Brain microvascular endothelial cell (primary cell): Measurements from ENCODE around the gene ZNF521.
A peak's percentile ranks its signal among the peaks of the same experiment; 100 is the strongest.

ENCODE experiments used
- DNase-seq: peaks from one replicate; pipeline ENCODE4 v3.0.0-alpha.2; 2020
- H3K27ac ChIP-seq: fragments of 250-450 bp; sonication (Bioruptor Pico); 2 replicates; pipeline ENCODE4 v1.5.1; 2020; ENCODE audit warnings: mild to moderate bottlenecking, moderate library complexity
- H3K27me3 ChIP-seq: fragments of 250-450 bp; sonication (Bioruptor Pico); replicated peaks from 2 replicates; pipeline ENCODE4 v1.5.1; 2020; ENCODE audit warnings: mild to moderate bottlenecking
- H3K36me3 ChIP-seq: fragments of 250-450 bp; sonication (Bioruptor Pico); replicated peaks from 2 replicates; pipeline ENCODE4 v1.5.1; 2020; ENCODE audit warnings: mild to moderate bottlenecking
- H3K4me3 ChIP-seq: 2 replicates; pipeline ENCODE4 v1.5.1; 2011; ENCODE audit warnings: low read depth, mild to moderate bottlenecking, control low read depth, low read length, moderate library complexity
- CTCF ChIP-seq: IDR thresholded peaks from 2 replicates; pipeline ENCODE4 v1.5.1; 2011; ENCODE audit warnings: low read depth, mild to moderate bottlenecking, moderate library complexity, low read length, control low read depth, inconsistent platforms; ENCODE audit errors: missing control alignments
- in situ Hi-C: cut with HindIII; loops from 2 replicates; pipeline ENCODE4 v1.10.0; 2017; ENCODE audit warnings: low sequenced_read_pairs, low pct_ligation_motif_present

The ZNF521 gene

GRCh38 chr18:25164848-25165811 lies 186.8 kb downstream of the ZNF521 start:
- H3K4me3 ChIP-seq: peak overlapping the region; percentile 12
- peak; percentile 27 for DNase-seq
- peak; percentile 34 for TF ChIP-seq CTCF
- H3K36me3 ChIP-seq: no peaks in the 10 kb centered on the region
- in situ Hi-C loops: no loop called here
- H3K27me3 ChIP-seq: no peaks in the 10 kb centered on the region
- H3K27ac ChIP-seq: no peak overlapping the region

GRCh38 chr18:25164211-25164847 lies 187.6 kb downstream of the ZNF521 start:
- no peak for TF ChIP-seq CTCF
- DNase-seq: no peak
- Histone ChIP-seq H3K4me3 (peak overlapping the region; percentile 12), H3K27me3 (no peaks in the 10 kb centered on the region), H3K27ac (no peak overlapping the region), H3K36me3 (no peaks in the 10 kb centered on the region)
- in situ Hi-C loops: no loop called here

- Histone ChIP-seq H3K36me3 (no peaks in the 10 kb centered on the region), H3K27me3 (no peaks in the 10 kb centered on the region), H3K27ac (no peak overlapping the region), H3K4me3 (no peak overlapping the region)
- in situ Hi-C loops: no loop called here
- TF ChIP-seq CTCF: no peak
- no peak for DNase-seq
These were observed 198.5 kb downstream of the ZNF521 start for GRCh38 chr18:25153426-25153825.

GRCh38 chr18:25147877-25148488 lies 204.0 kb downstream of the ZNF521 start:
- TF ChIP-seq CTCF: no peak
- in situ Hi-C loops: no loop called here
- Histone ChIP-seq H3K4me3 (no peak overlapping the region), H3K27ac (no peak overlapping the region), H3K27me3 (no peaks in the 10 kb centered on the region), H3K36me3 (no peaks in the 10 kb centered on the region)
- DNase-seq: no peak

- no peak overlapping the region for H3K27ac ChIP-seq
- in situ Hi-C loops: no loop called here
- no peak overlapping the region for H3K4me3 ChIP-seq
- no peaks in the 10 kb centered on the region for H3K27me3 ChIP-seq
- no peak for TF ChIP-seq CTCF
- no peak for DNase-seq
- H3K36me3 ChIP-seq: no peaks in the 10 kb centered on the region
These were observed 205.5 kb downstream of the ZNF521 start for GRCh38 chr18:25146512-25146910.
